GM18498 (cell line): Measurements from ENCODE around the gene EAPP.
"Not testable (repeated sequence)": the region's sequence is repeated elsewhere in the genome, so short reads cannot be mapped to it uniquely, and the experiment has no call there.

ENCODE experiments used
- ATAC-seq: cut with Tn5 transposase; IDR thresholded peaks from one replicate; pipeline ENCODE4 v1.9.1; 2021; ENCODE audit warnings: mild to moderate bottlenecking, moderate library complexity; ENCODE audit not compliant: unreplicated experiment

Gene EAPP

GRCh38 chr14:34489324-34489723 lies 50.2 kb downstream of the EAPP start:
- ATAC-seq: no peak

GRCh38 chr14:34488528-34488927 lies 51.0 kb downstream of the EAPP start:
- ATAC-seq: no peak

DNA sequence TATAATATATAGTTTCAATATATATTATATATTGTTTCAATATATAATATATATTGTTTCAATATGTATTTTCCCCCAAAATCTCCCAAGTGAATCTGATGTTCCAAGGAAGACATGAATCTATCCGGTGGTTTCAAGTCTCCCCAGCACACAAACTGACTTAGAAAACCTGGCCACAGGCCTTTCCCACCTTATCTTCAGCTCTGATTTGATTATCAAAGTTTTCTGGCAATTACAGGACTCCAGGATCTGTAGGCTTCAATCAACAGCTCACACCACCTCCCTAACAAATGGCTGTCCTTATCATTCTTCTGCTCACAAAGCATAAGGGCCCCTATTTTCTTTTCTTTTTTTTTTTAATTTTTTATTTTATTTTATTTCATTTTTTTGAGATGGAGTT lies 54.8 kb downstream of the EAPP start:
- ATAC-seq: no peak

DNA sequence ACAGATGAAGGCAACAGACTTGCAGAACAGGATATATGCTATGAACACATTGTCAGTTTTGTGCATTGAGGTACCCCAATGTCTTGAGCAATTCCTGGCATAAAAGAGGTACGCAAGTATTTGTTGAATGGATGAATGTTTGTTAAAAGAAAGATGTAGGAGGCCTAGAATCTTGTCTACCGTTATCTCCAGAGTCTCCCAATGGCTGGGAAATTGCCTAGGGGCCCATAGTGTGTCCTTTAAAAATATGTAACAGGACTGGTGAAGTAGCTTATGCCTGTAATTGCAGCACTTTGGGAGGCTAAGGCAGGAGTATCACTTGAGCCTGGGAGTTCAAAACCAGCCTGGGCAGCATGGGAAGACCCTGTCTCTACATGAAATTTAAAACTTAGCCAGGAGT lies 57.0 kb downstream of the EAPP start:
- no peak for ATAC-seq

DNA sequence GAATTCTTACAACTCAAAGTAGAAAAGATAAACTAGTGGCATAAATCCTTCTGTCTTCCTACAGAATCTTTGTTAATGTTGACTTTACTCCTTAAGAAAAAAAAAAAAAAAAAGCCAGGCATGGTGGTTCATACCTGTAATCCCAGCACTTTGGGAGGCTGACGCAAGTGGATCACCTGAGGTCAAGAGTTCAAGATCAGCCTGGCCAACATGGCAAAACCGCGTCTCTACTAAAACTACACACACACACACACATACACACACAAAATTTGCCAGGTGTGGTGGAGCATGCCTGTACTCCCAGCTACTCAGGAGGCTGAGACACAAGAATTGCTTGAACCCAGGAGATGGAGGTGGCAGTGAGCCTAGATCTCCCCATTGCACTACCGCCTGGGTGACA lies 59.8 kb downstream of the EAPP start:
- no peak for ATAC-seq

DNA sequence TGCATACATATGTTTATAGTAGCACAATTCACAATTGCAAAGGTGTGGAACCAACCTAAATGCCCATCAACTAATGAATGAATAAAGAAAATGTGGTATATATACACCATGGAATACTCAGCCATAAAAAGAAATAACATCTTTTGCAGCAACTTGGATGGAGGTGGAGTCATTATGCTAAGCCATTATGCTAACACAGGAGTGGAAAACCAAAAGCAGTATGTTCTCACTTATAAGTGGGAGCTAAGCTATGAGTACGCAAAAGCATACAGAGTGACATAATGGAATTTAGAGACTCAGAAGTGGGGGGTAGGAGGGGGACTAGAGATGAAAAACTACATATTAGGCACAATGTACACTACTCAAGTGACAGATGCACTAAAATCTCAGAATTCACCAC lies 61.2 kb downstream of the EAPP start:
- no peak for ATAC-seq

- ATAC-seq: not testable (repeated sequence)
These were observed 63.5 kb downstream of the EAPP start for GRCh38 chr14:34476036-34476435.

GRCh38 chr14:34475163-34475562 lies 64.3 kb downstream of the EAPP start:
- ATAC-seq: no peak

DNA sequence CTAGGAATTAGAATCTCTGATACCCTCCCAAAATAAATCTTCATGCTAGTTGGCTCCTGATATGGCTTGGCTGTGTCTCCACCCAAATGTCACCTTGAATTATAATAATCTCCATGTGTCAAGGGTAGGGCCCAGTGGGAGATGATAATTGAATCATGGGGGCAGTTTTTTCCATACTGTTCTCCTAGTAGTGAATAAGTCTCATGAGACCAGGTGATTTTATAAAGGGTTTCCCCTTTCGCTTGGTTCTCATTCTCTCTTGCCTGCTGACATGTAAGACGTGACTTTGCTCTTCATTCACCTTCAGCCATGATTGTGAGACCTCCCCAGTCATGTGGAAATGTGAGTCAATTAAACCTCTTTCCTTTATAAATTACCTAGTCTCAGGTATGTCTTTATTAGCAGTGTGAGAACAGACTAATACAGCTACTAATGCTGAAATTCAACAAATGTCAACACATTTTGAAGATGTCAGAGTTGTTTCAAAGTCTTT lies 65.3 kb downstream of the EAPP start:
- no peak for ATAC-seq

- no peak for ATAC-seq
These were observed 66.7 kb downstream of the EAPP start for GRCh38 chr14:34472706-34473279.

DNA sequence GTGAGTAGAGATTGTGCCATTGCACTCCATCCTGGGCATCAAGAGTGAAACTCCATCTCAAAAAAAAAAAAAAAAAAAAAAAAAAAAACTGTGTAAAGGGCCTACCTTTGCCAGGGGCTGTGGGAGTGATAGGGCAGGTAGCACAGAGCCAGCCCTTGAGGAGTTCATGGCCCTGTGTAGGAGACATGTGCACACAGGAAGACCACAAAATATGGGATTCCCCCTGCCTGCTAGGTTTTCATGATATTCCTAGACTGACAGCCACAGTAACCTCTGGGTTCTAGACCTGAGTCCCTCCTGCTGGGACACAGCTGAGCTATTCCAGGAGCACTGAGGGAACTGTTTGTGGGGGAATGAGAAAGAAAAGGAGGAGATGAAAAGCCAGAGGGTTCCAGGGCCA lies 69.2 kb downstream of the EAPP start:
- ATAC-seq: no peak

GRCh38 chr14:34466691-34467090 lies 72.8 kb downstream of the EAPP start:
- no peak for ATAC-seq
